HUES64 (cell line): ENCODE data around the gene PTGES3L.
"Not testable (repeated sequence)": the region's sequence is repeated elsewhere in the genome, so short reads cannot be mapped to it uniquely, and the experiment has no call there.

Experiments used
- H3K27ac ChIP-seq: 2 replicates; pipeline ENCODE4 v1.7.0; 2013; ENCODE audit warnings: low read depth, low read length, inconsistent platforms
- H3K27me3 ChIP-seq: 2 replicates; pipeline ENCODE4 v1.6.1; 2013; ENCODE audit warnings: mild to moderate bottlenecking, low read length; ENCODE audit not compliant: insufficient read depth
- H3K36me3 ChIP-seq: 2 replicates; pipeline ENCODE4 v1.6.1; 2013; ENCODE audit warnings: mild to moderate bottlenecking, low read length; ENCODE audit not compliant: insufficient read depth
- H3K4me1 ChIP-seq: 2 replicates; pipeline ENCODE4 v1.6.1; 2013; ENCODE audit warnings: mild to moderate bottlenecking, low read length, moderate library complexity; ENCODE audit not compliant: insufficient read depth
- H3K4me3 ChIP-seq: 2 replicates; pipeline ENCODE4 v1.5.1; 2013; ENCODE audit warnings: mild to moderate bottlenecking, low read length, moderate library complexity
- H3K9ac ChIP-seq: 2 replicates; pipeline ENCODE4 v1.6.1; 2013; ENCODE audit warnings: mild to moderate bottlenecking, low read depth, low read length
- H3K9me3 ChIP-seq: 2 replicates; pipeline ENCODE4 v1.6.1; 2013; ENCODE audit warnings: low read depth, low read length; ENCODE audit not compliant: insufficient read depth
- WGBS: fragments of 150-250, 120-280 bp; methylation state at CpG from one replicate; pipeline ENCODE4 v1.1.7; 2013; ENCODE audit warnings: missing lambda C conversion rate; 5-methylcytosine and 5-hydroxymethylcytosine counted together

The PTGES3L gene

DNA sequence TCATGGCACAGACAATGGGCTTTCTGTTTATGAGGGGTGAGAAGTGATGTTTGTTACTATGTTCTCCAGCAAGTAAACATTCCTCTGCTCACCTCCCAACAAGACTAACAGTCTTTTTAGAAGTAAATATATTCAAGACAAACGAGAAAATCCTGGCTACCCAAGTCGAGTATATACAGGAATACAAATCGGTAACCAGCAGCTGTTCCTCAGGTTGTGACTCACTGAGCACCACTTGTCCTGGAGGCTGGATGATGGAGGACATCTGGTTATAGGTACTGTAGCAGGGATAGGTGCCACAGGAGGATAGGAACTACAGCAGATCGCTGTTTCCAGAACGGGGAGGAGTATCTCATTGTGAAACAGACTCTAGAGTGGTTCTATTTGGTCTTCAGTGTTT lies 13.0 kb upstream of the PTGES3L start:
- 93% methylated on average over 5 of the region's 5 CpGs for WGBS
- no peak overlapping the region for H3K4me3 ChIP-seq
- peaks cover 7% of the 10 kb centered on the region; the same call in 1 of the 2 replicates for H3K4me1 ChIP-seq
- H3K27me3 ChIP-seq, result no peaks in the 10 kb centered on the region
- no peak overlapping the region for H3K27ac ChIP-seq
- peaks cover 51% of the 10 kb centered on the region for H3K36me3 ChIP-seq
- no peaks in the 10 kb centered on the region for H3K9me3 ChIP-seq
- no peak overlapping the region for H3K9ac ChIP-seq

DNA sequence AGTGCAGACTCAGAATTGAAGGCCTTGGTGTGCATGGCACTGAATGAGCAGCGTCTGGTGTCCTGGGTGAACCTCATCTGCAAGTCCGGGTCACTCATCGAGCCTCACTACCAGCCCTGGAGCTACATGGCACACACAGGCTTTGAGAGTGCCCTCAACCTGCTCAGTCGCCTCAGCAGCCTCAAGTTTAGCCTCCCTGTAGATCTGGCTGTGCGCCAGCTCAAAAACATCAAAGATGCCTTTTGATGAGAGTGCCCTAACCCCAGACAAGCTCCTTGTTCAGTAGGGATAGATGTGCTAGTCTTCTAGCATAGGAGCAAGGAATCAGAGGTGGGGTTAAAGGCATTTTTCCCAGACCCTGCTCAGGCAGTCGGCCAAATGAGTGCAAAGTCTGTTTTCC lies 11.6 kb upstream of the PTGES3L start:
- H3K27me3 ChIP-seq, result no peaks in the 10 kb centered on the region
- H3K9me3 ChIP-seq, result no peaks in the 10 kb centered on the region
- peaks cover 65% of the 10 kb centered on the region for H3K36me3 ChIP-seq
- no peak overlapping the region for H3K9ac ChIP-seq
- 94% methylated on average over 6 of the region's 6 CpGs for WGBS
- no peak overlapping the region for H3K27ac ChIP-seq
- H3K4me3 ChIP-seq, result no peak overlapping the region
- H3K4me1 ChIP-seq, result no peaks in the 10 kb centered on the region

DNA sequence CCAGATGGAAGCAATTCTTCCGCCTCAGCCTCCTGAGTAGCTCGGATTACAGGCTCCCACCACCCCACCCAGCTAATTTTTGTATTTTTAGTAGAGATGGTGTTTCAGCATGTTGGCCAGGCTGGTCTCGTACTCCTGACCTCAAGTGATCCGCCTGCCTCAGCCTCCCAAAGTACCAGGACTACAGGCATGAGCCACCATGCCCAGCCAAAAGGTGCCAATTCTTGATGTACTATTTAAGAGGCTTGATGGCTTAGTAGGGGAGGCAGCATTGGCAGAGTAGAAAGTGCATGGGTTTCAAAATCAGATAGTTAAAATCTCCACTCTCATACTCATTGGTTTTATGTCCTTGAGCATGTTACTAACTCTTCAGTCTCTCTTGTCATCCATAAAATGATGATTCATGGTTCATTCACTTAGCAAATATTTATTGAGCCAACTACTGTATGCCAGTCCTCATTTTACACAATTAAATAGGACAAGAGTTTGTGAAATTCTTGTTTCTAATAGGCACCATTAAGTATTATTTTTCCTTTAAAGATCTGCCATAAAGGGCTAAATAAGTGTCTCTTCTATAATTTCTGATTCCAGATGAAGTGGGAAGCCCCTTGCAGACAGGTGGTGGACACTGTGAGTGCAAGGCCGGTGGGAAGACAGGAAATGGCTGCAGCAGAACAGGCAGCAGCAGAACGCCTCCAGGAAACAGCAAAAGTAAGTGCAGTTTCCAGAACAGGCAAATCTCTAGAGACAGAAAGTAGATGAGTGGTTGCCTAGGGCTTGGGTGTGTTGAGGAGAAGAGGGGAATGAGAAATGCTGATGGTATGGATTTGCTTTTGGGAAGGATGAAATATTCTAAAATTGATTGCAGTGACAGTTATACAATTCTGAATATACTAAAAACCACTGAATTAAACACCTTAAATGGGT lies 10.1 kb upstream of the PTGES3L start:
- Histone ChIP-seq H3K9ac (no peak overlapping the region), H3K4me1 (no peaks in the 10 kb centered on the region), H3K9me3 (no peaks in the 10 kb centered on the region), H3K36me3 (peaks cover 77% of the 10 kb centered on the region), H3K4me3 (no peak overlapping the region), H3K27ac (no peak overlapping the region), H3K27me3 (no peaks in the 10 kb centered on the region)
- 93% methylated on average over 5 of the region's 6 CpGs for WGBS

DNA sequence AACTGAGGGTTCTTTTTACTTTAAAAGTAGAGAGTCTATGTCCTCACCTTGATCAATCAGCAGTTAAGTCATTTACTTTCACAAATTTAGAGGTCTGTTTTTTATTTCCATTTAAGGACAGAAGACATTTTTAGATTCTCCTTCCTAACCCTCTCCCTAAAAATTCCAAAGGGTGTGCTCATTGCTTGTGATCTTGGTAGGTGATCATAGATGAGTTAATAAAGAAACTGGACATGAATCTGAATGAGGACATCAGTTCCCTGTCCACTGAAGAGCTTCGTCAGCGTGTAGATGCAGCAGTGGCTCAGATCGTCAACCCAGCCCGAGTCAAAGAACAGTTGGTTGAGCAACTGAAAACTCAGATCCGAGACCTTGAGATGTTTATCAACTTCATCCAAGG lies 9.3 kb upstream of the PTGES3L start:
- no peaks in the 10 kb centered on the region for H3K27me3 ChIP-seq
- H3K9ac ChIP-seq, result no peak overlapping the region
- WGBS, result 94% methylated on average over 5 of the region's 5 CpGs
- peaks cover 79% of the 10 kb centered on the region for H3K36me3 ChIP-seq
- no peak overlapping the region for H3K27ac ChIP-seq
- no peaks in the 10 kb centered on the region for H3K9me3 ChIP-seq
- no peaks in the 10 kb centered on the region for H3K4me1 ChIP-seq
- no peak overlapping the region for H3K4me3 ChIP-seq

DNA sequence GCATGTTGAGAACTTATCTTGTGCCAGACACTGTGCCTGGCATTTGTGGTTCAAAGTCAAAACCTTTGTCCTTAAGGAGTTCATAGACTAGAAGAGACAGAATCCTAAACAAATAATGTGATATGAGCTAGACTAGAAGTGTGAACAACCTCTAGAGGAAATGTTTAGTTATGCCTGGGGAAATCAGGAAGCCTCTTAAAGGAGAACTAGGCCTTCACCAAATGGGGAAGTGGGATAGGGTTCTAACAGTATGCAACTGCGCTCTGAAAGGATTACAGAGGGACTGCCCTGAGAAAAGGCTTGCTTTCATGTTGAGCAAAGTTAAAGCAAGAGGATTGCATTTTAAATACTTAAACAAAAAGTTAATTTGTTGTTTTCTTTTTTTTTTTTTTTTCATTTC lies 5.3 kb upstream of the PTGES3L start:
- Histone ChIP-seq H3K9me3 (no peaks in the 10 kb centered on the region), H3K4me3 (no peak overlapping the region), H3K4me1 (no peaks in the 10 kb centered on the region), H3K36me3 (peaks cover 55% of the 10 kb centered on the region), H3K27me3 (no peaks in the 10 kb centered on the region), H3K9ac (no peak overlapping the region), H3K27ac (no peak overlapping the region)
- no CpG with 5 or more reads among the region's 1 CpG for WGBS

DNA sequence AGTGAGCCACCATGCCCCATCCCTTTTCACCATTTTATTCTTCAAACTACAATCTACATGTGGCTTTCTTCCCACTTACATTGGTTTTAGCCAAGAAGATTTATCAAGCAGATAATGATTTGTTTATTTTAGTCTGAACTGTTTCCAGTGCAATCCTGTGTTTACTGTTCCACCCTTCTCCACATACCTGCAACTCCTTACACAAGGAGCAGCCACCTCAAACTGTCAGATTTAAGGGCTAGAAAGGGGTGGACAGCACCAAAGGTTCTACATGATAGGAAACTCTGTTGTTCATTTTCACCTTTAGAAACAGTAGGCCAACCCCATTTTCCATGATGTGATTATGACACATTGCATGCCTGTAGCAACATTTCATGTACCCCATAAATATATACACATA lies 2.4 kb upstream of the PTGES3L start:
- H3K9ac ChIP-seq, result no peak overlapping the region
- peaks cover 3% of the 10 kb centered on the region; the same call in 1 of the 2 replicates for H3K4me1 ChIP-seq
- H3K27me3 ChIP-seq, result no peaks in the 10 kb centered on the region
- no peaks in the 10 kb centered on the region for H3K9me3 ChIP-seq
- no peak overlapping the region for H3K27ac ChIP-seq
- peaks cover 25% of the 10 kb centered on the region for H3K36me3 ChIP-seq
- 0 out of 2 replicates have a peak overlapping the region, but pooled peaks have one; percentile 1 for H3K4me3 ChIP-seq

DNA sequence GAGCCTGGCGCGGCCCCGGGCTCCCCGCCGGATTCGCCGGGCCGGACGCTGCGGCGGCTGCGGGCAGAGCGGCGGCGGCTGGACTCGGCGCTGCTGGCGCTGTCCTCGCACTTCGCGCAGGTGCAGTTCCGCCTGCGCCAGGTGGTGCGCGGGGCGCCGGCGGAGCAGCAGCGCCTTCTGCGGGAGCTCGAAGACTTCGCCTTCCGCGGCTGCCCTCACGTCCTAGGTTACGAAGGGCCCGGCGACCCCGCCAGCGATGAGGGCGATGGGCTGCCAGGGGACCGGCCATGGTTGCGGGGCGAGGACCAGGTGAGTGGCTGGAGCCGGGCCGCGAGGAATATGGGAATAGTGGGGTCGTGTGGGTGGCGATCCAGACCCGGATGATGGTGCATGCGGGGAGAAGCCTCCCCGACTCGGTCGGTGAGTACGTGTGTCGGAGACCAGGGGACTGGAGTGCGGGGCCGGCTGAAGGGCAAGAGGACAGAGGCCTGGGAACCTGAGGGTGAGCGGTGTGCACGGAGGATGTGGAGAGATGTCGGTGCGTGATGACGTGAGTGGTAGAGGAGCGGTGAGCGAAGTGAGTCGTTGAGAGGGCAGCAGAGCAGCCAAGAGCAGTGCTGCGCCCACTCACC lies 1.0 kb upstream of the PTGES3L start:
- Histone ChIP-seq H3K9me3 (no peaks in the 10 kb centered on the region), H3K27ac (peak overlapping the region; percentile 93), H3K36me3 (peaks cover 14% of the 10 kb centered on the region), H3K9ac (peak overlapping the region; percentile 72), H3K4me1 (peaks cover 3% of the 10 kb centered on the region; the same call in 1 of the 2 replicates), H3K27me3 (no peaks in the 10 kb centered on the region), H3K4me3 (peak overlapping the region; percentile 76)
- WGBS, result under 1% methylated on average over 66 of the region's 67 CpGs

DNA sequence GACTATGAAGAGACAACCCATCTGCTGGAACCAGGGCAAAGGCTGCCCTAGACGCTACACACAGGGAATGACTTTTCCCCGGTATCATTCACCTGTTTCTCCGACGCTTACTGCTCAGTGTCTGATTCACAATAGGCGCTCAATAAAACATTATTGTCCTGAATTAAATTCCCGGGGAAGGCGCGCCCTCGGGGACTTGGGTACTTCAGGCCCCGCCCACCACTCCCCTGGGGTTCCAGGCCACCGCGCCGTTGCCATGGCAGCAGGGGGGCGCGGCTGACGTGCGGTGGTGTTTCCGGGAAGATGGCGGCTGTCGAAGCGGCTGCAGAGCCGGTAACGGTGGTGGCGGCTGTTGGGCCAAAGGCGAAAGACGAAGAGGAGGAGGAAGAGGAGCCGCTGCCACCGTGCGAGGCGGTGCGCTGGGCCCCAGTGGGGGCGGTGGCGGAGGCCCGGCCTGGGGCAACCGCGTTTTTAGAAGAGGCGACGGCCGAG lies 440 bp upstream of the PTGES3L start, which contains the start of gene RUNDC1:
RUNDC1 (plus strand) TSS at position 292 of the 492 bp plus-strand sequence; CDS start at position 304, 12 bp downstream.
- Histone ChIP-seq H3K9ac (peak within 1 kb of the TSS; percentile 72), H3K9me3 (no peaks in the 10 kb centered on the region), H3K4me3 (peak within 1 kb of the TSS; percentile 76), H3K36me3 (peaks cover 8% of the 10 kb centered on the region), H3K4me1 (peaks cover 3% of the 10 kb centered on the region; the same call in 1 of the 2 replicates), H3K27me3 (no peaks in the 10 kb centered on the region), H3K27ac (peak within 1 kb of the TSS; percentile 93)
- under 1% methylated on average over 39 of the region's 39 CpGs for WGBS

DNA sequence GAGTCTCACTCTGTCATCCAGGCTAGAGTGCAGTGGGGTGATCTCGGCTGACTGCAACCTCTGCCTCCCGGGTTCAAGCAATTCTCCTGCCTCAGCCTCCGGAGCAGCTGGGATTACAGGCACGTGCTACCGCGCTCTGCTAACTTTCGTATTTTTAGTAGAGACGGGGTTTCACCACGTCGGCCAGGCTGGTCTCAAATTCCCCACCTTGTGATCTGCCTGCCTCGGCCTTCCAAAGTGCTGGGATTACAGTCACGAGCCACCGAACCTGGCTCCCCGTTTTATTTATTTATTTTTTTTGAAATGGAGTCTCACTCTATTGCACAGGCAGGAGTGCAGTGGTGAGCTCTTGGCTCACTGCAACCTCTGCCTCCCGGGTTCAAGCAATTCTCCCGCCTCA lies 4.2 kb downstream of the PTGES3L start:
- 92% methylated on average over 16 of the region's 16 CpGs for WGBS
- not testable (repeated sequence) for H3K9ac ChIP-seq, H3K36me3 ChIP-seq, H3K27ac ChIP-seq, H3K4me3 ChIP-seq, H3K9me3 ChIP-seq, H3K27me3 ChIP-seq, H3K4me1 ChIP-seq

DNA sequence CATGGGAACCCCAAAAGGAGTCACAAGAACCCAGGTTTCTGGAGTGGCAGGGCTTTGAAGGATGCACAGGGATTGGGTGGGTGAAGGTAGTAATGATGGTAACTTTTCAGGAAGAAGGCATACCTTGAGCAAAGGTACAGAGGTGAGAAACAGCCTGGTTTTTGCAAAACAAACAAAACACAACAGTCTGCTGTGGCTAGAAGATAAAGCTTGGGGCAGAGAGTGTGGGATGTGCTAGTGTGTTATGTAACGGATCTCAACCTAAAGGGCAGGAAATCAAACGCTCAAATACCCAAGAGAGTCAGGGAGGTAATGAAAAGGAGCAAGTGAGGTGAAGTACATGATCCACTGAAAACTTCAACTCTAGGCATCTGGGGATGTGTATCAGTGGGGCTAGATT lies 4.6 kb downstream of the PTGES3L start:
- 90% methylated on average over 2 of the region's 2 CpGs for WGBS
- no peak overlapping the region for H3K27ac ChIP-seq
- H3K9me3 ChIP-seq, result no peaks in the 10 kb centered on the region
- H3K4me3 ChIP-seq, result no peak overlapping the region
- H3K27me3 ChIP-seq, result no peaks in the 10 kb centered on the region
- H3K4me1 ChIP-seq, result peaks cover 3% of the 10 kb centered on the region; the same call in 1 of the 2 replicates
- no peaks in the 10 kb centered on the region for H3K36me3 ChIP-seq
- no peak overlapping the region for H3K9ac ChIP-seq

DNA sequence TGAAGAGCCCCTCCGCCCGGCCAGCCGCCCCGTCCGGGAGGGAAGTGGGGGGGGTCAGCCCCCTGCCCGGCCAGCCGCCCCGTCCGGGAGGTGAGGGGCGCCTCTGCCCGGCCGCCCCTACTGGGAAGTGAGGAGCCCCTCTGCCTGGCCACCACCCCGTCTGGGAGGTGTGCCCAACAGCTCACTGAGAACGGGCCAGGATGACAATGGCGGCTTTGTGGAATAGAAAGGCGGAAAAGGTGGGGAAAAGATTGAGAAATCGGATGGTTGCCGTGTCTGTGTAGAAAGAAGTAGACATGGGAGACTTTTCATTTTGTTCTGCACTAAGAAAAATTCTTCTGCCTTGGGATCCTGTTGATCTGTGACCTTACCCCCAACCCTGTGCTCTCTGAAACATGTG lies 6.6 kb downstream of the PTGES3L start:
- H3K36me3 ChIP-seq, H3K9me3 ChIP-seq, H3K4me1 ChIP-seq, H3K27ac ChIP-seq, H3K9ac ChIP-seq, H3K27me3 ChIP-seq, H3K4me3 ChIP-seq: not testable (repeated sequence)
- WGBS, result 82% methylated on average over 8 of the region's 18 CpGs
